H9 (cell line): ENCODE measurements around the gene PTPRN2. TPM values are rescaled to one million over a fixed set of nuclear protein-coding genes. Genes with fewer than 3 reads are reported as not detected.

Experiments used
- DNase-seq: peaks from one replicate; pipeline ENCODE4 v3.0.0-alpha.2; 2017
- H2AFZ ChIP-seq: one replicate; pipeline ENCODE4 v1.6.1; 2013; ENCODE audit warnings: mild to moderate bottlenecking, low read length, control low read depth, moderate library complexity
- H2AK5ac ChIP-seq: 2 replicates; pipeline ENCODE4 v1.6.1; 2013; ENCODE audit warnings: low read length, control low read depth, mixed read lengths; ENCODE audit not compliant: insufficient read length
- H2BK120ac ChIP-seq: one replicate; pipeline ENCODE4 v1.6.1; 2013; ENCODE audit warnings: low read depth, mild to moderate bottlenecking, low read length, control low read depth, inconsistent platforms; ENCODE audit not compliant: poor library complexity, severe bottlenecking
- H2BK12ac ChIP-seq: 2 replicates; pipeline ENCODE4 v1.6.1; 2013; ENCODE audit warnings: low read length, control low read depth, mixed read lengths, low read depth; ENCODE audit not compliant: insufficient read length
- H2BK15ac ChIP-seq: 2 replicates; pipeline ENCODE4 v1.6.1; 2013; ENCODE audit warnings: low read depth, low read length, control low read depth
- H2BK20ac ChIP-seq: one replicate; pipeline ENCODE4 v1.6.1; 2013; ENCODE audit warnings: low read depth, mild to moderate bottlenecking, low read length, control low read depth, inconsistent platforms; ENCODE audit not compliant: poor library complexity, severe bottlenecking
- H2BK5ac ChIP-seq: 2 replicates; pipeline ENCODE4 v1.6.1; 2013; ENCODE audit warnings: low read length, control low read depth, mixed read lengths; ENCODE audit not compliant: insufficient read length
- H3K14ac ChIP-seq: 2 replicates; pipeline ENCODE4 v1.6.1; 2013; ENCODE audit warnings: low read length, control low read depth; ENCODE audit not compliant: insufficient read depth
- H3K18ac ChIP-seq: 2 replicates; pipeline ENCODE4 v1.6.1; 2013; ENCODE audit warnings: low read depth, mild to moderate bottlenecking, mixed read lengths, low read length, control low read depth; ENCODE audit not compliant: insufficient read length
- H3K23ac ChIP-seq: 2 replicates; pipeline ENCODE4 v1.6.1; 2013; ENCODE audit warnings: low read length, control low read depth, mixed read lengths, low read depth; ENCODE audit not compliant: insufficient read length
- H3K23me2 ChIP-seq: 2 replicates; pipeline ENCODE4 v1.6.1; 2013; ENCODE audit warnings: low read depth, mild to moderate bottlenecking, mixed read lengths, low read length, control low read depth; ENCODE audit not compliant: insufficient read length, poor library complexity, severe bottlenecking
- H3K27ac ChIP-seq: 2 replicates; pipeline ENCODE4 v1.5.1; 2013; ENCODE audit warnings: low read length, control low read depth, mixed read lengths, low read depth; ENCODE audit not compliant: insufficient read length
- H3K27me3 ChIP-seq: 2 replicates; pipeline ENCODE4 v1.6.1; 2013; ENCODE audit warnings: low read length, control low read depth, inconsistent platforms; ENCODE audit not compliant: insufficient read depth
- H3K4ac ChIP-seq: 2 replicates; pipeline ENCODE4 v1.6.1; 2013; ENCODE audit warnings: low read depth, mild to moderate bottlenecking, control low read depth, inconsistent platforms, low read length, moderate library complexity
- H3K4me1 ChIP-seq: 2 replicates; pipeline ENCODE4 v1.6.1; 2013; ENCODE audit warnings: low read length, control low read depth, inconsistent platforms; ENCODE audit not compliant: insufficient read depth
- H3K4me2 ChIP-seq: 2 replicates; pipeline ENCODE4 v1.6.1; 2013; ENCODE audit warnings: low read length, control low read depth, mixed read lengths; ENCODE audit not compliant: insufficient read length, insufficient read depth
- H3K56ac ChIP-seq: 2 replicates; pipeline ENCODE4 v1.6.1; 2013; ENCODE audit warnings: low read depth, mild to moderate bottlenecking, mixed read lengths, low read length, control low read depth; ENCODE audit not compliant: insufficient read length
- H3K79me1 ChIP-seq: 2 replicates; pipeline ENCODE4 v1.6.1; 2013; ENCODE audit warnings: low read depth, mild to moderate bottlenecking, moderate library complexity, low read length, control low read depth, inconsistent platforms; ENCODE audit not compliant: insufficient read depth, poor library complexity, severe bottlenecking
- H3K79me2 ChIP-seq: 2 replicates; pipeline ENCODE4 v1.6.1; 2013; ENCODE audit warnings: low read length, control low read depth, inconsistent platforms; ENCODE audit not compliant: insufficient read depth
- H3K9ac ChIP-seq: 2 replicates; pipeline ENCODE4 v1.6.1; 2013; ENCODE audit warnings: low read length, control low read depth, mixed read lengths; ENCODE audit not compliant: insufficient read length; ENCODE audit errors: extremely low read depth
- H3K9me3 ChIP-seq: one replicate; pipeline ENCODE4 v1.6.1; 2013; ENCODE audit warnings: low read depth, low read length, inconsistent platforms; ENCODE audit not compliant: control insufficient read depth
- H3T11ph ChIP-seq: one replicate; pipeline ENCODE4 v1.6.1; 2013; ENCODE audit warnings: mild to moderate bottlenecking, low read length, control low read depth, inconsistent platforms
- H4K20me1 ChIP-seq: one replicate; pipeline ENCODE4 v1.6.1; 2013; ENCODE audit not compliant: control insufficient read depth, insufficient read length, insufficient read depth
- H4K5ac ChIP-seq: 2 replicates; pipeline ENCODE4 v1.6.1; 2013; ENCODE audit warnings: low read depth, mild to moderate bottlenecking, mixed read lengths, low read length, control low read depth; ENCODE audit not compliant: insufficient read length
- H4K8ac ChIP-seq: replicated peaks from 2 replicates; pipeline ENCODE4 v1.6.1; 2013; ENCODE audit warnings: low read length, control low read depth, mixed read lengths, low read depth; ENCODE audit not compliant: insufficient read length
- H4K91ac ChIP-seq: 2 replicates; pipeline ENCODE4 v1.6.1; 2013; ENCODE audit warnings: low read depth, mild to moderate bottlenecking, moderate library complexity, mixed read lengths, low read length, control low read depth; ENCODE audit not compliant: insufficient read length
- H3K27ac Mint-ChIP-seq, 3 experiments: 2 replicates in 2 of 3; 3 replicates in 1 of 3; pipeline ENCODE4 v1.8.0; 2020 to 2021; ENCODE audit warnings: mixed read lengths in 3 of 3, mild to moderate bottlenecking in 1 of 3, moderate library complexity in 1 of 3
- H3K27me3 Mint-ChIP-seq: 2 replicates; pipeline ENCODE4 v1.8.0; 2021; ENCODE audit warnings: low read depth, mild to moderate bottlenecking, moderate library complexity, mixed read lengths
- H3K36me3 Mint-ChIP-seq, 3 experiments: 2 replicates in 2 of 3; 3 replicates in 1 of 3; pipeline ENCODE4 v1.8.0; 2020 to 2021; ENCODE audit warnings: low read depth in 3 of 3, mixed read lengths in 3 of 3; ENCODE audit not compliant: insufficient read depth in 1 of 3
- H3K4me1 Mint-ChIP-seq, 2 experiments: 2 replicates each; pipeline ENCODE4 v1.8.0; 2020; ENCODE audit warnings: mixed read lengths in 2 of 2
- H3K4me3 Mint-ChIP-seq, 2 experiments: 2 replicates in 1 of 2; 3 replicates in 1 of 2; pipeline ENCODE4 v1.8.0; 2020 to 2021; ENCODE audit warnings: mild to moderate bottlenecking in 2 of 2, mixed read lengths in 2 of 2, moderate library complexity in 1 of 2
- H3K9me3 Mint-ChIP-seq, 2 experiments: 2 replicates in 1 of 2; 3 replicates in 1 of 2; pipeline ENCODE4 v1.8.0; 2020; ENCODE audit warnings: mild to moderate bottlenecking in 2 of 2, mixed read lengths in 2 of 2, moderate library complexity in 1 of 2
- CTCF ChIP-seq: fragments of 200-600 bp; sonication (generic); conservative IDR thresholded peaks from 3 replicates; pipeline ENCODE4 v1.8.0; 2021; ENCODE audit warnings: antibody characterized with exemption, mild to moderate bottlenecking
- WGBS: extraction: QIAGEN DNeasy Blood & Tissue Kit; methylation state at CpG from one replicate; pipeline ENCODE4 v1.1.7; 2013; ENCODE audit warnings: missing lambda C conversion rate, low lambda C conversion rate, mixed read lengths; ENCODE audit not compliant: insufficient read length; ENCODE audit errors: extremely low coverage; 5-methylcytosine and 5-hydroxymethylcytosine counted together
- total RNA-seq: library from RNA; stranded (reverse); gene quantifications from 2 replicates; pipeline ENCODE4 v1.2.1, GENCODE V29; 2021

Gene PTPRN2
- total RNA-seq, 1 experiment from 2014 or later = 5.2 TPM

GRCh38 chr7:157877298-157878090, 710.1 kb downstream of the PTPRN2 start:
- H3K4me2 ChIP-seq = no peak overlapping the region
- H3K27ac ChIP-seq = no peak overlapping the region
- no peak overlapping the region for H2BK20ac ChIP-seq
- H4K20me1 ChIP-seq = no peaks in the 10 kb centered on the region
- no peaks in the 10 kb centered on the region for H3K23me2 ChIP-seq
- H4K91ac ChIP-seq = no peak overlapping the region
- no peaks in the 10 kb centered on the region for H3K27me3 ChIP-seq
- H2BK12ac ChIP-seq = no peak overlapping the region
- H2BK5ac ChIP-seq = no peak overlapping the region
- no peak overlapping the region for H3K4ac ChIP-seq
- H3K9me3 ChIP-seq = peaks cover 9% of the 10 kb centered on the region
- no peak overlapping the region for H2BK15ac ChIP-seq
- no peak for DNase-seq
- H3K27me3 Mint-ChIP-seq = peaks cover 26% of the 10 kb centered on the region
- H3K79me1 ChIP-seq = no peaks in the 10 kb centered on the region
- H3K18ac ChIP-seq = no peak overlapping the region
- H3K4me3 Mint-ChIP-seq = no peak overlapping the region
- H3K14ac ChIP-seq = no peak overlapping the region
- no peaks in the 10 kb centered on the region; the same call in 1 of the 2 replicates for H3K4me1 ChIP-seq
- H3K9ac ChIP-seq = no peak overlapping the region
- H3K23ac ChIP-seq = no peak overlapping the region
- no peak overlapping the region for H2AK5ac ChIP-seq
- peaks cover 8 to 19% of the 10 kb centered on the region in 2 experiments for H3K9me3 Mint-ChIP-seq
- H2AFZ ChIP-seq = no peak overlapping the region
- no peak overlapping the region for H2BK120ac ChIP-seq
- TF ChIP-seq CTCF = no peak
- no peak overlapping the region for H4K8ac ChIP-seq
- no peak overlapping the region for H3K56ac ChIP-seq
- H3K79me2 ChIP-seq = no peaks in the 10 kb centered on the region
- H3K4me1 Mint-ChIP-seq = peaks cover 2 to 7% of the 10 kb centered on the region in 2 experiments; a peak in 3 of 4 replicates
- H3K36me3 Mint-ChIP-seq = peaks cover 5 to 10% (median 9%) of the 10 kb centered on the region in 3 experiments; a peak in 6 of 7 replicates
- no peak overlapping the region for H3T11ph ChIP-seq
- no peak overlapping the region for H3K27ac Mint-ChIP-seq
- H4K5ac ChIP-seq = no peak overlapping the region
- WGBS = no CpG with 5 or more reads among the region's 31 CpGs
